Bone marrow (tissue), 2 donors: ENCODE measurements around the gene FGF4.

ENCODE experiments used
- DNase-seq, 2 donors: peaks; one replicate each; lab custom pipeline; 2025; lab: John Stamatoyannopoulos, UW

FGF4 gene

GRCh38 chr11:69775163-69775755 is at the start of gene FGF4:
Gene FGF4, minus strand, starts transcription at chr11:69775341. Its CDS starts 257 bp downstream, at chr11:69775084.
- no peak for DNase-seq

DNA sequence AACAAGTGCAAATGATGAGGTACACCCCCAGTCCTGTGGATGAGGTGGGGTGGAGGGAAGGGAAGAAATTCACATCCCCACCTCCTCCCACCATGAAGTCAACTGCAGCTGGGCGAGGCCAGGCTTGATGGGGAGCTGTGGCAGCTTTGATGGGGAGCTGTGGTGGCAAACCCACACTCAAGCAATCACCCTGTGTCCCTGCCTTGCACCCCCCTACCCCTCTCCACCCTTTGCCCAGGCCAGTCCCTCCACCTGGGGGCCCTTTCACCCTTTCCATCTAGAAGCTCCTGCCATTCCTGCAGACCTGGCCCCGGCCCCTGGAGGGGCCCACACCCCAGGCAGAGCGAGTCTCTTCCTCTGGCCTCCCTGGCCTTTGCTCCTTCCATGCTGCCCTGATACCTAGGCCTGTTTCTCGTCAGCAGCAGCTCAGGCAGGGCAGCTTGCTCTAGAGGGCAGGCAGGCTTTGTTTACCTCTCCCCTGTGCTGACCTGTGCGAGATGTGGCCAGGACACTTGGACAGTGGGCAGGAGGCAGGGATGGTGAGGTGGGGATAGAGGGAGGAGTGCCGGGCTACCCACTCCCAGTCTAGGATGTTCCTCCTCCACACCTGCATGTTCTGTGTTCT is 48.6 kb upstream of the FGF4 start:
- DNase-seq = no peak

- DNase-seq = no peak
These were observed 47.7 kb upstream of the FGF4 start for GRCh38 chr11:69822676-69823494.

DNA sequence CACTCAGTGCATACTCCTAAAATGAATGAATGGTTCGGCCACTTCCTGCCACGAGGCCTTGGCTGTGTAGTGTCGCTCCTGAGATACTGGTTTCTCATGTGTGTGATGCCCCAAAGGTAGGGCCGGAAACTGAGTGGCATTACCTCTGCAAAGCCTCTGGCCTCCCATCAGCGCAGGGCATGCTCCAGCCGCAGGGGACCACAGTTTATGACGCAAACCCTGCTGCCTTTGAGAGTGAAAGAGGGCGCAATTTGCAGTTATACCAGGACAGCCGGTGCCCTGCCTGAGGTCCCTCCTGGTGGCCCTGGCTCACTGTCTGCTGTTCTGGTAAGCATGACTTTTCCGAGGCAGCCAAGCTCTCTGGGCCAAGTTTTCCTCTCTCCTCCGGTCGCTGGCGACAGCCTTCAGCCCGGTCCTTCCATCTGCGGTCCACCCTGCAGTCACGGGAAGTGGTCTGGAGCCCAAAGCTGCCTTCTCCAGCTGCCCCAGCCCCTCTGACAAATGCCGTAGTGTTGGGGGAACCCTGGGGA is 46.4 kb upstream of the FGF4 start:
- DNase-seq = no peak

- no peak for DNase-seq
These were observed 45.3 kb upstream of the FGF4 start for GRCh38 chr11:69820441-69820840.

GRCh38 chr11:69819541-69820070 is 44.5 kb upstream of the FGF4 start:
- no peak for DNase-seq

DNA sequence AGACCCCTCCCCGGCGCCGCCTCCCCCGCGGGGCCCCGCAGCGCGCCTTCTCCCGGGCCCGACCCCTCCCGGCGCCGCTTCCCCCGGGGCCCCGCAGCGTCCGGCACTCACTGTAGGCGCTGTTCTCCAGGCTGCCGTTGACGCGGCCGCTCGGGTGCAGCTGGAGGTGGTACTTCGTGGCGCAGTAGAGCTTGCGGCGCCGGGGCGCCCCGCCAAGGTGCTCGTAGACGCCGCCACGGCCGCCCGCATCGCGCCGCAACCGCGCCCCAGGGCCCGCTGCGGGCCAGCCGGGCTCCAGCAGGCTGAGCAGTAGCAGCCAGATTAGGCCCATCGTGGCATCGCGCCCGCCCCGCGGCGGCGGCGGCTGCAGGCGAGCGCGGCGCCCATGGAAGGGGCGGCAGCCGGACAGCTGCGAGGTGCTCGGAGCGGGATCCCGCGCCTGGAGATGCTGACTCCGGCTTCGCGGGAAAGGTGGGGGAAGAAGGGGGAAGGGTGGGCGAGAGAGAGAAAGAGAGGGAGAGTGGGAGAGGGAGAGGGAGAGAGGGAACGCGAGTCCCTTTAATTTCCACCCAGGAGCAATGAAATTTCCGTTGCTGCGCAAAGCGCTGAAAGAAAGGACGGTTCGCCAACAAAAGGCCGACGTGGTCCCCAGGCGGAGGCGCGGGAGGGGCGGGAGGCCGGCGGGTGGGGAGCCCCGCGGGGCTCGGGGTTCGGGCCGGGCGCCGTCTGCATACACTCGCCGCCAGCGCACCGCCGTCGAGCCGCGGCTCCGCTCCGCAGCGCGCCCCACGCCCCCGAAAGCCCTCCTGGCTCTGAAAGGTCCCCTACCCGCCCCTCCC is 43.7 kb upstream of the FGF4 start, which contains the start of gene FGF3:
FGF3 (minus strand) TSS at position 814 of the 839 bp plus-strand sequence; CDS start at position 331, 483 bp downstream.
- no peak for DNase-seq

DNA sequence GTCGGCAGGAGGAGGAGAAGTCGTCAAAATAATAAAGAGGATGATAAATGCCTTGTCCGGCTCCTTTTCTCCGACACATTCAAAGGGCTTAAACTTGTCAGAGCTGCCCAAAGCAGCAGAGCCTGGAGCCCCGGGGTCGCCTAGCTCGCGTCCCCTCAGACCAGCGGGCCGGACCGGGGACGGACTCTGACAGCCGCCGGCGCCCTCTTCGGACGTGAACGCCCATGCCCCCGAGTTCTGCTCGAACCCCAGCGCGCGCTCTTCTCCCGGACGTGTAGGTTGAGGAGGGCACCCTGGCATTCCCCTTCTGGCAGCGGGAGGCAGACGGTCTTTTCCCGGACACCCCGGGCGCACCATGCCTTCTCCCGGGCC is 43.1 kb upstream of the FGF4 start:
- no peak for DNase-seq

GRCh38 chr11:69817265-69818230 is 42.4 kb upstream of the FGF4 start:
- DNase-seq = no peak

DNA sequence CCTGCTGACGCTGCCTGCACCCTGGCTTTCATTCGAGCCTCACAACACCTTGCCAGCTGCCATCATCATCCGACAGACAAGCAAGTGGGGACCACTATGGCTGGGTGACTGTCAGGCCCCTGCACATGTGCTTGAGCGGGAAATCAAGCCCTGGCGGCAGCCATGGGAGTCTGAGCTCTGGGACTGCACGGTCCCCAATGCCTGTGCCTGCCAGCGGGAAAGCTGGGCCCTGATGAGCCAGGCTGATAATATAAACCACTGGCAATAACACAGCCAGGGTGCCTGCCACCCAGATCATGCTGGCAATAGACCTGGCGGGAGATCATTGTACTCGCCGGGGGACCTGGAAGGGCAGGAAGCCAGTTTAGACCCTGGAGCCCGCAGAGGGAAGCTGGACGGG is 41.5 kb upstream of the FGF4 start:
- no peak for DNase-seq

DNA sequence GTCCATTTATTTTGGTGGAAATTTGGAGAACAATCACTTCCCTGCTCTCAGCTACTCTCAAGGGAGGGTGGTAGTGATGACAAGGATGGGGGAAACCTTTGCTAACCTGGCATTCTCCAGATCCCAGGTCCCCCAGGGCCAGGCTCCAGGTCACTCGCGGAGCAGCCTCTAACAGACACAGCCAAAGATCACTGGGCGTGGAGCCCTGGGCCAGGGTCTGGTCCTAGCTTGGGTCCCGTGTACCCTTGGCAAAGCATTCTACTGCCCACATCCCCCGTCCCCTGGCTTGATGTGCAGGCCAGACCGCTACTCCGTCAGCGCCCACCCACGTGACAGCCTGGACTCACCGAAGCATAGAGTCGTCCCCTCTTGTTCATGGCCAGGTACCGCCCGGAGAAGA is 40.8 kb upstream of the FGF4 start:
- no peak for DNase-seq

DNA sequence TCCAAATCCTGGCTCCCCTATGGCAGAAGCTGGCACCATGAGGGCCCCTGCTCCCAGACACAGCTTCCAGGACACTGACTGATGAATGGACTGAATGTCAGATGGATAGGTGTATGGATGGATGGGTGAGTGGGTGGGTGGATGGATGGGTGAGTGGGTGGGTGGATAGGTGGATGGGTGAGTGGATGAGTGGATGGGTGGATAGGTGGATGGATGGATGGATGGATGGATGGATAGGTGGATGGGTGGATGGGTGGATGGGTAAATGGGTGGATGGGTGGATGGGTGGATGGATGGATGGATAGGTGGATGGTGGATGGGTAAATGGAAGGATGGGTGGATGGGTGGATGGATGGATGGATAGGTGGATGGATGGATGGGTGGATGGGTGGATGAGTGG is 39.8 kb upstream of the FGF4 start:
- no peak for DNase-seq

- DNase-seq = no peak
These were observed 39.3 kb upstream of the FGF4 start for GRCh38 chr11:69814411-69814810.

- no peak for DNase-seq
These were observed 38.7 kb upstream of the FGF4 start for GRCh38 chr11:69813839-69814238.

- DNase-seq = no peak
These were observed 37.8 kb upstream of the FGF4 start for GRCh38 chr11:69812946-69813345.

DNA sequence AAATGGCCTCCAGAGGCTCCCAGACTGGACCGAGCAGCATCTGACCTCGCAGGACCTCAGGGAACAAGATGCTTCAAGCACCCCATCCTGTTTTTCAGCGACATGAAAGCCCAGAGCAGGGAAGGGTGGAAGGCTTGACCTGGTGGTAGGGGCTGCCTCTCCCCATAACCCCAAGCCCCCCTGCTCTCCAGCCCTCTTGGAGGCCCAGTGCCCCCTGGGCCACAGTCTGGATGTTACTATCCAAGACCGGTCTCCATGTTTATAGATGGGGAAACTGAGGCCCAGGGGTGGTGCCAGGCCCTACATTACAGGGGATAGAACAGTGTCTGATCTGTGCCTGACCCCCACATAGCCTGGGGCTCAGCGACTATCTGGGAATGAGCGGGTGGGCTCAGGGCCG is 37.1 kb upstream of the FGF4 start:
- no peak for DNase-seq

DNA sequence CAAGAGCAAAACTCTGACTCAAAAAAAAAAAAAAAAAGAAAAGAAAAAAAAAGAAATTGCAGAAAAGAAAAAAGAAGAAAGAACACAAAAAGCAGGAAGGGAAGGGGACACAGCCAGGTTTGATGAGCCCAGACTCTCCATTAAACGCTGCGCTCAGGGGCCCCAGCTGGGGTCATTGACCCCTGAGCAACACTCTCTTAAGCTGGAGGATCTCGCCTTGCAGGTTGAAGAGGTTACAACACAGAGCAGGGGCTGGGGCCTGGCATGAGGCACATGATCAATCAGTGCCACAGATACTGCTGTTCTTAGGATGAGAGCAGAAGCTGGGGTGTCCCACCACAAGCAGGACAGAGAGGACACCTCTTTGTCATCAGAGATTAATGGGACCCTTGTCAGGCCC is 36.3 kb upstream of the FGF4 start:
- no peak for DNase-seq

GRCh38 chr11:69810289-69811118 is 35.4 kb upstream of the FGF4 start:
- no peak for DNase-seq

- DNase-seq = no peak
These were observed 33.5 kb upstream of the FGF4 start for GRCh38 chr11:69808667-69809086.
